HG03097 (cell line): ENCODE measurements around the gene ATF7IP2.
"Not testable (repeated sequence)": the region's sequence is repeated elsewhere in the genome, so short reads cannot be mapped to it uniquely, and the experiment has no call there.

Source experiments
- ATAC-seq: cut with Tn5 transposase; IDR thresholded peaks from one replicate; pipeline ENCODE4 v1.9.1; 2021; ENCODE audit not compliant: unreplicated experiment, low FRiP score

ATF7IP2 gene

GRCh38 chr16:10371592-10371991 lies 14.3 kb upstream of the ATF7IP2 start:
- no peak for ATAC-seq

GRCh38 chr16:10373556-10373955 lies 12.3 kb upstream of the ATF7IP2 start:
- no peak for ATAC-seq

GRCh38 chr16:10376229-10376628 lies 9.6 kb upstream of the ATF7IP2 start:
- no peak for ATAC-seq

- no peak for ATAC-seq
Observed at GRCh38 chr16:10383626-10384025, 2.2 kb upstream of the ATF7IP2 start.

- ATAC-seq = no peak
Observed at GRCh38 chr16:10386517-10387100, 748 bp downstream of the ATF7IP2 start.

GRCh38 chr16:10387188-10387617 lies 1.3 kb downstream of the ATF7IP2 start:
- no peak for ATAC-seq

- no peak for ATAC-seq
Observed at GRCh38 chr16:10388988-10389387, 3.1 kb downstream of the ATF7IP2 start.

- ATAC-seq = no peak
Observed at GRCh38 chr16:10390330-10390729, 4.5 kb downstream of the ATF7IP2 start.

- no peak for ATAC-seq
Observed at GRCh38 chr16:10390867-10391266, 5.0 kb downstream of the ATF7IP2 start.

- no peak for ATAC-seq
Observed at GRCh38 chr16:10391339-10391738, 5.5 kb downstream of the ATF7IP2 start.

GRCh38 chr16:10402975-10403374 lies 17.1 kb downstream of the ATF7IP2 start:
- ATAC-seq = no peak

GRCh38 chr16:10405386-10405939 lies 19.6 kb downstream of the ATF7IP2 start:
- ATAC-seq = no peak

GRCh38 chr16:10408824-10409381 lies 23.0 kb downstream of the ATF7IP2 start:
- ATAC-seq = no peak

- not testable (repeated sequence) for ATAC-seq
Observed at GRCh38 chr16:10409713-10410112, 23.9 kb downstream of the ATF7IP2 start.

GRCh38 chr16:10410469-10410868 lies 24.6 kb downstream of the ATF7IP2 start:
- no peak for ATAC-seq

GRCh38 chr16:10412935-10413601 lies 27.2 kb downstream of the ATF7IP2 start:
- ATAC-seq = no peak

- not testable (repeated sequence) for ATAC-seq
Observed at GRCh38 chr16:10418204-10418603, 32.3 kb downstream of the ATF7IP2 start.

- no peak for ATAC-seq
Observed at GRCh38 chr16:10419701-10420100, 33.8 kb downstream of the ATF7IP2 start.

- ATAC-seq = no peak
Observed at GRCh38 chr16:10421596-10421995, 35.7 kb downstream of the ATF7IP2 start.

- no peak for ATAC-seq
Observed at GRCh38 chr16:10428433-10429168, 42.7 kb downstream of the ATF7IP2 start.

GRCh38 chr16:10429299-10429969 lies 43.6 kb downstream of the ATF7IP2 start:
- ATAC-seq = not testable (repeated sequence)
